Measurements from ENCODE around the gene ZMYND15. TPM values are rescaled to one million over a fixed set of nuclear protein-coding genes. Genes with fewer than 3 reads are reported as not detected.
A peak's percentile ranks its signal among the peaks of the same experiment; 100 is the strongest.

The ZMYND15 gene
- total and polyA plus RNA-seq, 2 of the 13 experiments (the other 11 are each of a cell fraction or from before 2014, with no cell fraction given) = 0.24 to 2.7 TPM

DNA sequence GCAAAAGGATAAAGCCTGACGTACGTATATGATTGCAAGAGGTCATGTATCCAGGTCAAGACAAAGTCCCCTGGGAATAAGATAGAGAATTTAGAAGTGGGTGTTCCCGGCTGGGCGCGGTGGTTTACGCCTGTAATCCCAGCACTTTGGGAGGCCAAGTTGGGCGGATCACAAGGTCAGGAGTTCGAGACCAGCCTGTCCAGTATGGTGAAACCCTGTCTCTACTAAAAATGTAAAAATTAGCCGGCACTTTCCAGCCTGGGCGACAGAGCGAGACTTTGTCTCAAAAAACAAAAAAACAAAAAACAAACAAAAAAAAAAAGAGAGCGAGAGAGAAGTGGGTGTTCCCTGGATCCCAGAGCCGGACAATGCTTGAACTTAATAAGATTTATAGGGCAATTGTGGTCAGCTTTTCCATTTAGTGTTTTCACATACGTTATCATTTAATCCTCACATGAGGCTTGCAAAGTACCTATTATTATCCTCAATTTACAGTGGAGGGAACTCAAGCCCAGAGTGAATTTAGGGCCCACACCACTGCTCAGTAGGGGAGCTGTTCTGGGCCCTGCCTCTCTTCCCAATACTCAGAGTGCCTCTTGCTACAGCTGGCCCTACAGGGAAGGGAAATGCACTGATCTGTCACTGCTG is 48.6 kb downstream of the ZMYND15 start (continued):
- 0 out of 2 replicates have a peak, but pooled peaks have one; percentile 1 for TF ChIP-seq ZNF468 (CRISPR knock-in tag; IDR thresholded peaks at IDR 0.05)
- no peak; the same call in 1 of the 2 replicates for TF ChIP-seq MIXL1 (CRISPR knock-in tag; IDR thresholded peaks at IDR 0.05)

DNA sequence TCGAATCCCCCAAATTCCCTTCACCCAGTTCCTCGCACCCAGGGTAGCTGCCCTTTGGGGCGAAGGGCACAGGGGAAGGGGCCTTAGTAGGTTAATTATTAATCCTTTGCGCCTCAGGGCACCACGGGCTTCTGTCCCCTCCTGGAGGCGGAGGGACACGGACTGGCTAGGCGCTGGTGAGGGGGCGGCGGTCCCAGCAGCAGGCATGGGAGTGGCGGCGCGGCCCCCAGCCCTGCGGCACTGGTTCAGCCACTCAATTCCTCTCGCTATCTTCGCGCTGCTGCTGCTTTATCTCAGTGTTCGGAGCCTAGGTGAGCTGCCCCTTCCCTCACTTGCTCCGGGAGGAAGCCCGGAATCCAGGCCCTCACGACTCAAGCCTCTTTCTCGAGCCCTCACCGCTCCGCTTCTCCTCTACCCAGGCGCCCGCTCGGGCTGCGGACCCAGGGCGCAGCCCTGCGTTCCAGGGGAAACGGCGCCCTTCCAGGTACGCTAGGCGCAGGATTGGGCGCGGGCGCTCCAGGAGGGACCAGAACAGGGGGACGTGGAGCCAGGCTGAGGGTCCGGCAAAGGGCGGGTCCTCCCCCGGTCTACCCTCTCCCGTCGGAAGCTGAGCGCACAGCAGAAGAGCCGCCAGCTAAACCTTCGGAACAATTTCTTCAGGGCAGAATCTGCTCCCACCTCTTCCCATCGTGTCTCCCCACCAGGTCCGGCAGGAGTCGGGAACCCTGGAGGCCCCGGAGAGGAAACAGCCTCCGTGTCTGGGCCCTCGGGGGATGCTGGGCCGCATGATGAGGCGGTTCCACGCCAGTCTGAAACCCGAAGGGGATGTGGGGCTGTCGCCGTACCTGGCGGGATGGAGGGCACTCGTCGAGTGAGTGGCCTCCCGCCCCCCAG is 49.4 kb downstream of the ZMYND15 start, which contains the start of gene GLTPD2:
Gene GLTPD2, plus strand, starts transcription at position 158 of the 894 bp plus-strand sequence. Its CDS starts 48 bp downstream, at position 206.
- TSS peak; percentile 91 for BruUV-seq (replicated peaks)
- ATAC-seq = peak; percentile 80
- TF ChIP-seq PITX1 (CRISPR knock-in tag; IDR thresholded peaks at IDR 0.05) (peak; percentile 86), NR1H2 (CRISPR knock-in tag; IDR thresholded peaks at IDR 0.05; ENCODE audit: borderline replicate concordance, low read depth) (no peak), ZNF891 (CRISPR knock-in tag; IDR thresholded peaks at IDR 0.05) (no peak; the same call in 1 of the 2 replicates), ZNF570 (CRISPR knock-in tag; IDR thresholded peaks at IDR 0.05; ENCODE audit: borderline replicate concordance) (no peak), ZFP90 (CRISPR knock-in tag; IDR thresholded peaks at IDR 0.05; ENCODE audit: borderline replicate concordance) (no peak), ESRRA (CRISPR knock-in tag; IDR thresholded peaks at IDR 0.05; ENCODE audit: low read depth) (peak; percentile 42), HES4 (CRISPR knock-in tag; IDR thresholded peaks at IDR 0.05; ENCODE audit: borderline replicate concordance) (no peak), BRD4 (CRISPR knock-in tag; IDR thresholded peaks at IDR 0.05) (peak; percentile 86), ZNF33A (CRISPR knock-in tag; IDR thresholded peaks at IDR 0.05; ENCODE audit: borderline replicate concordance) (no peak), ZNF335 (CRISPR knock-in tag; IDR thresholded peaks at IDR 0.05) (peak; percentile 33; the same call in 1 of the 2 replicates), ZSCAN31 (CRISPR knock-in tag; IDR thresholded peaks at IDR 0.05; ENCODE audit: low read depth) (no peak; the same call in 1 of the 2 replicates), ZNF572 (CRISPR knock-in tag; IDR thresholded peaks at IDR 0.05) (no peak; the same call in 1 of the 2 replicates), ZNF235 (CRISPR knock-in tag; IDR thresholded peaks at IDR 0.05; ENCODE audit: borderline replicate concordance) (no peak), MYNN (CRISPR knock-in tag; IDR thresholded peaks at IDR 0.05; ENCODE audit: low read depth) (no peak), SATB2 (CRISPR knock-in tag; IDR thresholded peaks at IDR 0.05) (0 out of 2 replicates have a peak, but pooled peaks have one; percentile 14), MTA1 (CRISPR knock-in tag; IDR thresholded peaks at IDR 0.05; ENCODE audit: borderline replicate concordance) (peak; percentile 54; the same call in 1 of the 2 replicates), HDAC1 (CRISPR knock-in tag; IDR thresholded peaks at IDR 0.05) (peak; percentile 56), PAX8 (CRISPR knock-in tag; IDR thresholded peaks at IDR 0.05; ENCODE audit: borderline replicate concordance) (no peak)
- TF ChIP-seq, protein P1, sequence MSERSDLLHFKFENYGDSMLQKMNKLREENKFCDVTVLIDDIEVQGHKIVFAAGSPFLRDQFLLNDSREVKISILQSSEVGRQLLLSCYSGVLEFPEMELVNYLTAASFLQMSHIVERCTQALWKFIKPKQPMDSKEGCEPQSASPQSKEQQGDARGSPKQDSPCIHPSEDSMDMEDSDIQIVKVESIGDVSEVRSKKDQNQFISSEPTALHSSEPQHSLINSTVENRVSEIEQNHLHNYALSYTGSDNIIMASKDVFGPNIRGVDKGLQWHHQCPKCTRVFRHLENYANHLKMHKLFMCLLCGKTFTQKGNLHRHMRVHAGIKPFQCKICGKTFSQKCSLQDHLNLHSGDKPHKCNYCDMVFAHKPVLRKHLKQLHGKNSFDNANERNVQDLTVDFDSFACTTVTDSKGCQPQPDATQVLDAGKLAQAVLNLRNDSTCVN (CRISPR knock-in tag; IDR thresholded peaks at IDR 0.05; ENCODE audit: borderline replicate concordance) = peak; percentile 49; the same call in 1 of the 2 replicates

More for the DNA sequence above, 49.4 kb downstream of the ZMYND15 start, which contains the start of gene GLTPD2:
- Histone ChIP-seq H2AFZ (ENCODE audit: low read length) (no peak within 1 kb of the TSS), H3K9ac (ENCODE audit: insufficient read depth, low read depth, low read length) (peak within 1 kb of the TSS; percentile 97), H3K27me3 (ENCODE audit: control insufficient read depth in 1 of 2, insufficient read depth in 2 of 2, low read length in 2 of 2) (no peaks in the 10 kb centered on the region; a peak in 1 of 5 replicates), H3K4me3 (replicated peaks in 1 of 3; ENCODE audit: insufficient read depth in 1 of 3, low read depth in 2 of 3, low read length in 3 of 3) (peak within 1 kb of the TSS; percentile 89 to 94 (median 91)), H3K27ac (ENCODE audit: extremely low read length, insufficient read depth, low read length) (peak within 1 kb of the TSS; percentile 96), H3K79me2 (ENCODE audit: insufficient read depth, low read length) (peaks cover 15% of the 10 kb centered on the region), H3K9me3 (ENCODE audit: low read length) (no peaks in the 10 kb centered on the region), H4K20me1 (ENCODE audit: insufficient read depth, low read length) (no peaks in the 10 kb centered on the region), H3K4me2 (ENCODE audit: low read depth, low read length) (peak within 1 kb of the TSS; percentile 96), H3K36me3 (replicated peaks in 1 of 2; ENCODE audit: control insufficient read depth in 1 of 2, insufficient read depth in 2 of 2, low read length in 2 of 2) (peaks cover 0 to 1% of the 10 kb centered on the region in 2 experiments; a peak in 3 of 5 replicates), H3K4me1 (ENCODE audit: insufficient read depth, low read length) (peaks cover 28% of the 10 kb centered on the region)
- POLR2A ChIA-PET = interaction anchor here (0.8 to 6.4 kb wide), 30 partner anchors 10 to 151 kb away, joined by 3 to 317 read pairs (median 8); partner anchors contain the start of genes ARRB2, CXCL16, MED11 and MINK1
- in situ Hi-C loops (cut with HindIII; ENCODE audit: extremely low pct_ligation_motif_present, low pct_unique_long_range_greater_than_20kb) (loop anchor here (10.0 kb wide), 1 partner anchor 54 kb away; the partner anchor contains the start of genes CXCL16, MED11 and ZMYND15), intact Hi-C loops (cut with micrococcal nuclease; ENCODE audit: unreplicated experiment) (loop anchor here (1.0 to 2.0 kb wide), 3 partner anchors 30 to 79 kb away; partner anchors contain the start of genes ARRB2 and MED11)
- WGBS (ENCODE audit: low lambda C conversion rate) = 1% methylated on average over 29 of the region's 62 CpGs
- CTCF ChIA-PET (ENCODE audit: low intra/inter-chr PET ratio, low total read pairs) = interaction anchor here (1.5 to 4.1 kb wide), 5 partner anchors 10 to 100 kb away, joined by 4 to 51 read pairs (median 10); partner anchors contain the start of genes ARRB2 and MED11
- FAIRE-seq = peak; percentile 71
- peak; percentile 82 for DNase-seq (ENCODE audit: low spot score)
